ENCODE data around the gene MPRIP. TPM values are rescaled to one million over a fixed set of nuclear protein-coding genes. Genes with fewer than 3 reads are reported as not detected.
A peak's percentile ranks its signal among the peaks of the same experiment; 100 is the strongest.

MPRIP gene
- polyA plus RNA-seq, 1 of the 3 experiments (the other 2 are of a cell fraction), result 64.4 TPM

DNA sequence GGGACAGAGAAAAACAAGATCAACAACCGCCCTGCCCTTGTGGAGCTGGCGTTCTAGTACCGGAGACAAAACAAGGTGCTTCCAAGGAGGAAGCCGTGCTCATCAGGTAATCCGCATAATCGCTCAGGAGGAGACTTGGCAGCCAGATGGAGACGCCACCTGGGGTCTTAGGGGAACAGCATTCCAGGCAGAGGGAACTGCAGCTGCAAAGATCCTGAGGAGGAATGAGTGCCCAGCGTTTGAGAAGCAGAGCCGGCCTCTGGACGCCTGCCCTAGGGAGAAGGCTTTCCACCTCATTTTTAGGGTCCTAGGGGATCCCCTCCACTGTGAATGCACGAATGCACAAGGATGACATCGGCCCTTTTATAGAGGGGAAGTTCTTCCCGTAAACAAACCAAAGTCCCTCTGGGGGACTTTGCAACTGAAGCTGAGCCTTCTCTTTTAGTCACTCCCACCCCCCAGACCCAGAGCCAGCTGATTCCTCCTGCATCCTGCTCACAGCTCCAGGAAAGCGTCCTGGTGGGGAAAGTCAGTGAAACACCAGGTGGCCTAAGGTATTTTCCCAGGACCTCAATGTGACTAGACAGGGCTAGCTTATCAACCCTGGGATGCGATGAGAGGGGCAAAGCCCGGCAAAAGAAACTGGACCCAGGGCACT, 13.2 kb upstream of the MPRIP start:
- Histone ChIP-seq H4K20me1 (ENCODE audit: insufficient read depth) (no peaks in the 10 kb centered on the region), H3K4me2 (no peak overlapping the region), H3F3A (replicated peaks; ENCODE audit: insufficient read depth) (no peaks in the 10 kb centered on the region), H3K9ac (no peak overlapping the region), H3K4me3 (ENCODE audit: low read depth in 2 of 2, low read length in 1 of 2) (no peak overlapping the region), H3K36me3 (replicated peaks in 1 of 2; ENCODE audit: control insufficient read depth in 1 of 2, insufficient read depth in 2 of 2, low read length in 1 of 2) (no peaks in the 10 kb centered on the region), H3K9me2 (no peaks in the 10 kb centered on the region), H2AFZ (ENCODE audit: low read depth) (no peak overlapping the region), H3K27ac (ENCODE audit: low read depth in 2 of 2, low read length in 1 of 2) (peak overlapping the region in 1 of 2 experiments; percentile 69; a peak in 2 of 4 replicates), H3K79me2 (ENCODE audit: insufficient read depth) (no peaks in the 10 kb centered on the region), H3K4me1 (ENCODE audit: control insufficient read depth in 1 of 2, insufficient read depth in 2 of 2, low read depth in 1 of 2, low read length in 1 of 2) (peaks cover 9 to 67% of the 10 kb centered on the region in 2 experiments; a peak in 3 of 4 replicates), H3K27me3 (ENCODE audit: insufficient read depth) (no peaks in the 10 kb centered on the region), H3K9me3 (no peaks in the 10 kb centered on the region)
- no peak for TF ChIP-seq YY1 (IDR thresholded peaks at IDR 0.05; ENCODE audit: low read depth)
- TF ChIP-seq, protein P1, sequence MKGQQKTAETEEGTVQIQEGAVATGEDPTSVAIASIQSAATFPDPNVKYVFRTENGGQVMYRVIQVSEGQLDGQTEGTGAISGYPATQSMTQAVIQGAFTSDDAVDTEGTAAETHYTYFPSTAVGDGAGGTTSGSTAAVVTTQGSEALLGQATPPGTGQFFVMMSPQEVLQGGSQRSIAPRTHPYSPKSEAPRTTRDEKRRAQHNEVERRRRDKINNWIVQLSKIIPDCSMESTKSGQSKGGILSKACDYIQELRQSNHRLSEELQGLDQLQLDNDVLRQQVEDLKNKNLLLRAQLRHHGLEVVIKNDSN (IDR thresholded peaks at IDR 0.05; ENCODE audit: borderline replicate concordance, low read depth), result no peak
- TF ChIP-seq, protein P2, sequence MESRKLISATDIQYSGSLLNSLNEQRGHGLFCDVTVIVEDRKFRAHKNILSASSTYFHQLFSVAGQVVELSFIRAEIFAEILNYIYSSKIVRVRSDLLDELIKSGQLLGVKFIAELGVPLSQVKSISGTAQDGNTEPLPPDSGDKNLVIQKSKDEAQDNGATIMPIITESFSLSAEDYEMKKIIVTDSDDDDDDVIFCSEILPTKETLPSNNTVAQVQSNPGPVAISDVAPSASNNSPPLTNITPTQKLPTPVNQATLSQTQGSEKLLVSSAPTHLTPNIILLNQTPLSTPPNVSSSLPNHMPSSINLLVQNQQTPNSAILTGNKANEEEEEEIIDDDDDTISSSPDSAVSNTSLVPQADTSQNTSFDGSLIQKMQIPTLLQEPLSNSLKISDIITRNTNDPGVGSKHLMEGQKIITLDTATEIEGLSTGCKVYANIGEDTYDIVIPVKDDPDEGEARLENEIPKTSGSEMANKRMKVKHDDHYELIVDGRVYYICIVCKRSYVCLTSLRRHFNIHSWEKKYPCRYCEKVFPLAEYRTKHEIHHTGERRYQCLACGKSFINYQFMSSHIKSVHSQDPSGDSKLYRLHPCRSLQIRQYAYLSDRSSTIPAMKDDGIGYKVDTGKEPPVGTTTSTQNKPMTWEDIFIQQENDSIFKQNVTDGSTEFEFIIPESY (IDR thresholded peaks at IDR 0.05; ENCODE audit: borderline replicate concordance, low read depth), result no peak
- no peak for TF ChIP-seq JUND (IDR thresholded peaks at IDR 0.05)
- TF ChIP-seq, protein P3, sequence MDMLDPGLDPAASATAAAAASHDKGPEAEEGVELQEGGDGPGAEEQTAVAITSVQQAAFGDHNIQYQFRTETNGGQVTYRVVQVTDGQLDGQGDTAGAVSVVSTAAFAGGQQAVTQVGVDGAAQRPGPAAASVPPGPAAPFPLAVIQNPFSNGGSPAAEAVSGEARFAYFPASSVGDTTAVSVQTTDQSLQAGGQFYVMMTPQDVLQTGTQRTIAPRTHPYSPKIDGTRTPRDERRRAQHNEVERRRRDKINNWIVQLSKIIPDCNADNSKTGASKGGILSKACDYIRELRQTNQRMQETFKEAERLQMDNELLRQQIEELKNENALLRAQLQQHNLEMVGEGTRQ (IDR thresholded peaks at IDR 0.05; ENCODE audit: borderline replicate concordance, low read depth, low read length), result no peak
- no peak for TF ChIP-seq RFX5 (IDR thresholded peaks at IDR 0.05; ENCODE audit: low read length)
- TF ChIP-seq, protein P4, sequence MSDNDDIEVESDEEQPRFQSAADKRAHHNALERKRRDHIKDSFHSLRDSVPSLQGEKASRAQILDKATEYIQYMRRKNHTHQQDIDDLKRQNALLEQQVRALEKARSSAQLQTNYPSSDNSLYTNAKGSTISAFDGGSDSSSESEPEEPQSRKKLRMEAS (IDR thresholded peaks at IDR 0.05; ENCODE audit: low read depth), result no peak
- TF ChIP-seq NFIC (IDR thresholded peaks at IDR 0.05; ENCODE audit: borderline replicate concordance), result no peak
- TF ChIP-seq ELF1 (IDR thresholded peaks at IDR 0.05), result no peak
- no peak for TF ChIP-seq FOXJ3 (CRISPR knock-in tag; IDR thresholded peaks at IDR 0.05)
- TF ChIP-seq RCOR1 (IDR thresholded peaks at IDR 0.05; ENCODE audit: low read length), result no peak
- TF ChIP-seq, protein P5, sequence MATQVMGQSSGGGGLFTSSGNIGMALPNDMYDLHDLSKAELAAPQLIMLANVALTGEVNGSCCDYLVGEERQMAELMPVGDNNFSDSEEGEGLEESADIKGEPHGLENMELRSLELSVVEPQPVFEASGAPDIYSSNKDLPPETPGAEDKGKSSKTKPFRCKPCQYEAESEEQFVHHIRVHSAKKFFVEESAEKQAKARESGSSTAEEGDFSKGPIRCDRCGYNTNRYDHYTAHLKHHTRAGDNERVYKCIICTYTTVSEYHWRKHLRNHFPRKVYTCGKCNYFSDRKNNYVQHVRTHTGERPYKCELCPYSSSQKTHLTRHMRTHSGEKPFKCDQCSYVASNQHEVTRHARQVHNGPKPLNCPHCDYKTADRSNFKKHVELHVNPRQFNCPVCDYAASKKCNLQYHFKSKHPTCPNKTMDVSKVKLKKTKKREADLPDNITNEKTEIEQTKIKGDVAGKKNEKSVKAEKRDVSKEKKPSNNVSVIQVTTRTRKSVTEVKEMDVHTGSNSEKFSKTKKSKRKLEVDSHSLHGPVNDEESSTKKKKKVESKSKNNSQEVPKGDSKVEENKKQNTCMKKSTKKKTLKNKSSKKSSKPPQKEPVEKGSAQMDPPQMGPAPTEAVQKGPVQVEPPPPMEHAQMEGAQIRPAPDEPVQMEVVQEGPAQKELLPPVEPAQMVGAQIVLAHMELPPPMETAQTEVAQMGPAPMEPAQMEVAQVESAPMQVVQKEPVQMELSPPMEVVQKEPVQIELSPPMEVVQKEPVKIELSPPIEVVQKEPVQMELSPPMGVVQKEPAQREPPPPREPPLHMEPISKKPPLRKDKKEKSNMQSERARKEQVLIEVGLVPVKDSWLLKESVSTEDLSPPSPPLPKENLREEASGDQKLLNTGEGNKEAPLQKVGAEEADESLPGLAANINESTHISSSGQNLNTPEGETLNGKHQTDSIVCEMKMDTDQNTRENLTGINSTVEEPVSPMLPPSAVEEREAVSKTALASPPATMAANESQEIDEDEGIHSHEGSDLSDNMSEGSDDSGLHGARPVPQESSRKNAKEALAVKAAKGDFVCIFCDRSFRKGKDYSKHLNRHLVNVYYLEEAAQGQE (IDR thresholded peaks at IDR 0.05; ENCODE audit: low read depth, low read length), result no peak
- 82% methylated on average over 12 of the region's 16 CpGs for WGBS (ENCODE audit: low lambda C conversion rate)
- DNase-seq, result no peak
- ChIA-PET POLR2A (no interaction called here), CTCF (interaction anchor here (0.6 to 1.0 kb wide), 4 partner anchors 10 to 105 kb away, joined by 3 read pairs; no protein-coding TSS in a partner anchor)
